Activated naive CD8-positive, alpha-beta T cell treated with anti-CD3 and anti-CD28 coated beads for 36 hours (primary cell): ENCODE measurements around the gene NF1. TPM values are rescaled to one million over a fixed set of nuclear protein-coding genes. Genes with fewer than 3 reads are reported as not detected.
A peak's percentile ranks its signal among the peaks of the same experiment; 100 is the strongest.
"Not testable (repeated sequence)": the region's sequence is repeated elsewhere in the genome, so short reads cannot be mapped to it uniquely, and the experiment has no call there.

ENCODE experiments used
- DNase-seq: peaks from one replicate; pipeline ENCODE4 v3.0.0; 2021
- H3K27ac Mint-ChIP-seq: one replicate; pipeline ENCODE4 v1.8.0; 2022; ENCODE audit warnings: mild to moderate bottlenecking, moderate library complexity, mixed read lengths
- H3K27me3 Mint-ChIP-seq: one replicate; pipeline ENCODE4 v1.8.0; 2022; ENCODE audit warnings: mild to moderate bottlenecking, mixed read lengths
- H3K36me3 Mint-ChIP-seq: one replicate; pipeline ENCODE4 v1.8.0; 2021; ENCODE audit warnings: mild to moderate bottlenecking, mixed read lengths
- H3K4me1 Mint-ChIP-seq: one replicate; pipeline ENCODE4 v1.8.0; 2021; ENCODE audit warnings: mixed read lengths
- H3K4me3 Mint-ChIP-seq: one replicate; pipeline ENCODE4 v1.8.0; 2022; ENCODE audit warnings: mild to moderate bottlenecking, moderate library complexity, mixed read lengths
- H3K9me3 Mint-ChIP-seq: one replicate; pipeline ENCODE4 v1.8.0; 2022; ENCODE audit warnings: mixed read lengths
- total RNA-seq, 2 experiments: library from RNA; stranded (reverse); gene quantifications; one replicate each; pipeline ENCODE4 v1.2.3, GENCODE V29; 2021

NF1 gene
- total RNA-seq, 2 experiments from 2014 or later: 21.0 to 22.8 TPM

DNA sequence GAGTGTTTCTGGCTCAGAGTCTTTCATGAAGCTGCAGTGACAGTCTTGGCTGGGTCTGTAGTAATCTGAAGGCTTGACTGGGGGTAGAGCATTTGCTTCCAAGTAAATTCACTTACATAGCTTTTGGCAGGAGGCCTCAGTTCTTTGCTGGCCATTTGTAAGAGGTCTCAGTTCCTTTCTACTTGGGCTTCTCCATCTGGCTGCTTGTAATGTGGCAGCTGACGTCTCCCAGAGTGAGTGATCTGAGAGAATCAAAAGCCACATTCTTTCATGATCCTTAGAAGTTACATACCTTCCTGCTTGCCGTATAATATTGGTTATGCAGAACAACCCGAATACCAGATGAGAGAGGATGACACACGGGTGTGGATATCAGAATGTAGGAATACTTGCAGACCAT is 39.8 kb downstream of the NF1 start:
- no peak for DNase-seq
- Mint-ChIP-seq H3K4me1 (peaks cover 5% of the 10 kb centered on the region), H3K9me3 (no peaks in the 10 kb centered on the region), H3K4me3 (no peak overlapping the region), H3K36me3 (peaks cover 14% of the 10 kb centered on the region), H3K27me3 (no peaks in the 10 kb centered on the region), H3K27ac (no peak overlapping the region)

DNA sequence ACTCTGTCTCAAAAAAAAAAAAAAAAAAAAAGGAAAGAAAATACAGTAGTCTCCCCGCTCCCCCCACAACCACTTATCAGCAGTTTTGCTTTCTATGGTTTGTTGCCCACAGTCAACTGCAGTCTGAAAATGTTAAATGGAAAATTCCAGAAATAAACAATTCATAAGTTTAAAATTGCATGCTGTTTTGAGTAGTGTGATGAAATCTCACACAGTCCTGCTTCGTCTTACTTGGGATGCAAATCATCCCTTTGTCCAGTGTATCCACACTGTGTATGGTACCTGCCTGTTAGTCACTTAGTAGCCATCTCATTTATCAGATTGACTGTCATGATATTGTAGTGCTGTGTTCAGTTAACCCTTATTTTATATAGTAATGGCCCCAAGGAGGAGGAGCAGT is 41.5 kb downstream of the NF1 start:
- no peak for DNase-seq
- Mint-ChIP-seq H3K27me3 (no peaks in the 10 kb centered on the region), H3K36me3 (peaks cover 14% of the 10 kb centered on the region), H3K27ac (no peak overlapping the region), H3K9me3 (no peaks in the 10 kb centered on the region), H3K4me3 (no peak overlapping the region), H3K4me1 (peaks cover 3% of the 10 kb centered on the region)

DNA sequence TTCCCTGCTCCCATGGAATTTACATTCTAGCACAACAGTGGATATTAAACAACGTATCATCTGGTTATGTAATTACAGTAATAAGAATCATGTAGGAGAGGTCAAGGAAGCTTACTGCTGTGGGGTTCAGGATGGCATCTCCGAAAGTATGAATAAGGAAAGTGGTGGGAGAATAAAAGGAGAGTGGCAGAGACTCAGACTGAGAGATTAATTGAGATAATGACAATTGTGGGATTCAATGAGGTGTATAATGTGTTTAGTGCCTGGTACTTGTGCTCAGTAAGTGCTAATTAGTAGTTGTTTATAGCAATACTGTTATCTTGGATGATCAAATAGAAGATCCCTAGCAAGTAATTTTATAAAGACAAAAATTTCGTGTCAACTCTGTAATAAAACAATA is 45.3 kb downstream of the NF1 start:
- no peak for DNase-seq
- H3K36me3 Mint-ChIP-seq: peaks cover 14% of the 10 kb centered on the region
- no peak overlapping the region for H3K4me3 Mint-ChIP-seq
- no peaks in the 10 kb centered on the region for H3K9me3 Mint-ChIP-seq
- H3K27me3 Mint-ChIP-seq: no peaks in the 10 kb centered on the region
- H3K27ac Mint-ChIP-seq: no peak overlapping the region
- H3K4me1 Mint-ChIP-seq: no peaks in the 10 kb centered on the region

DNA sequence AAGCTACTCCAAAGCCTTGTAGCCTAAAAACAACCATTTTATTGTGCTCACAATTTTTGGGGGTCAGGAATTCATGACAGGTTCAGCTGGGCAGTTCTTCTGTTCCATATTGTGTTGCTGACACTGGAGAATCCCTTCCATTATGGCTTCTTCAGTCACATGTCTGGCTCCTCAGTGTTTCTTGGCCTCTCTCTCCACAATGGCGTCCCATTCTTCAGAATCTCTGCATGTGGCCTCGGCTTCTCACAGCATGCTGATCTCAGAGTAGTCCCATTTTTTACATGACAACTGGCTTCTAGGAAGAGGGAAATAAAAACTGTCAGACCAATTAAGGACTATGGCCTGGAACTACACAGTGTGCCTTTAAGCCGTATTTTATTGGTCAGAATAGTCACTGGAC is 49.7 kb downstream of the NF1 start:
- DNase-seq: no peak
- H3K4me1 Mint-ChIP-seq: no peaks in the 10 kb centered on the region
- no peaks in the 10 kb centered on the region for H3K27me3 Mint-ChIP-seq
- peaks cover 6% of the 10 kb centered on the region for H3K36me3 Mint-ChIP-seq
- no peaks in the 10 kb centered on the region for H3K9me3 Mint-ChIP-seq
- no peak overlapping the region for H3K4me3 Mint-ChIP-seq
- no peak overlapping the region for H3K27ac Mint-ChIP-seq

DNA sequence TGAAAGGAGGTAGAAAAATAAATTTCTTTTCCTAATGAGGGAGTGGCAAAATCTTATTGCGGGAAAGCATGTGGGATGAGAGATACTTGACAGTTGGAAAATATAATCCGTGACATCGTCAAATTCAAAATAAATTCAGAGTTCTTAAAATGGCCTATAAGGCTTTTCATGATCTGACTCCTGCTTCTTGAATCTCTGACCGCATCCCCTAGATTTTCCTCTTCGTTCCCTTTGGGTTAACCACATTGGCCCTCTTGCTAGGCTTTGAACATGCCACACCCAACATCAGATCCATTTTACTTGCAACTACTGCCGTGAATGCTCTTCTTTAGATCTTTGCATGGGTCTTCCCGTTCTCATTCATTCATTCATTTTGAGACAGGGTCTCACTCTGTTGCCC is 50.1 kb downstream of the NF1 start:
- DNase-seq: no peak
- H3K9me3 Mint-ChIP-seq: no peaks in the 10 kb centered on the region
- no peaks in the 10 kb centered on the region for H3K27me3 Mint-ChIP-seq
- no peaks in the 10 kb centered on the region for H3K4me1 Mint-ChIP-seq
- no peak overlapping the region for H3K4me3 Mint-ChIP-seq
- peaks cover 6% of the 10 kb centered on the region for H3K36me3 Mint-ChIP-seq
- no peak overlapping the region for H3K27ac Mint-ChIP-seq

DNA sequence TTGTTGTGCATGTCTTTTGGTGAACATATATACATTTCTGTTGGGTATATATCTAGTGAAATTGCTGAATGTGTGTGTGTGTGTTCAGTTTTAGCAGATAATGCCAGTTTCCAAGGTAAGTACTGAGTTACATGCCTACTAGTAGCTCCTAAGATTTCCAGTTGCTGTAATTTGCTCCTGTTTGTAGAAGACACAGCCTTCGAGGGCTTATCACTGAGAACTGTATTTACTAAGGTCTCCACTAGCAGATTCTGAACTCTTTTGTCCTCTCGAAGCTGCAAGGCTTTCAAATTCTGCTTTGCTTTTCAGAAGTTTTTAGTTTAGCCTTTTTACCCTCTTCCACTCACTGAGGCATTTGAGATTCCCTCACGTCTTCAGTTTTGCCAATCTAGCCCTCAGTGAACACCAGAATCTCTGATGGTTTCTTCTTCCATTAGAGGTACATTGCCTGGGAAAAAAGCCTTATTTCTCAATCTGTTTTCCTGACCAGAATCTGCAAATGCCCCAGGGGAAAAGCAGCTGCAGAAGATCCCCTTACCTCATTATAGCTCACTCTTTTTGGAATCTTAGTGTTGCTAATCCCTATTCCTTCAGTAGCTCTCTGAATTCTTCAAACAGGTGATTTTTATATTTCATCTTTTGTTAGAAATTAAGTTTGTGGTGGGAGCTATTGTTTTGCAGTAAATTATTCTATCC is 52.9 kb downstream of the NF1 start:
- no peaks in the 10 kb centered on the region for H3K4me1 Mint-ChIP-seq
- H3K27ac Mint-ChIP-seq: no peak overlapping the region
- DNase-seq: no peak
- no peak overlapping the region for H3K4me3 Mint-ChIP-seq
- H3K27me3 Mint-ChIP-seq: no peaks in the 10 kb centered on the region
- peaks cover 9% of the 10 kb centered on the region for H3K36me3 Mint-ChIP-seq
- peaks cover 4% of the 10 kb centered on the region for H3K9me3 Mint-ChIP-seq

DNA sequence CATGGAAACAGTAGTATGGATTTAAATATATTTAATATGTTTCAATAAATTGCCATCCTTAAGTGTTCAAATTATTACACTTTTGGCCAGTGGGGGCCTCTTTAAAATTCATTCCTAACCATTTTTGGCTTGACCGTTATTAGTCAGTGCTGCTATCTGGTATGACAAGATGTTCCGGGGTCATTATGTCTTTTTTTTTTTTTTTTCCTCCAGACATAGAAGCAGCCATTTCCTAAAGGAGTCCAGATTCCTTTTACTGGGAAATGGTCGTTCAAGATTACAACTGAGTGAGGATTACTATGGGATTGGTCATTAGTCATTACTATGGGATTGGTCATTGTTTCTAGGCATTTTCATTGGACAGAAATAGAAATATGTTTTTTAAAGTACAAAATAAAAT is 53.4 kb downstream of the NF1 start:
- peaks cover 10% of the 10 kb centered on the region for H3K36me3 Mint-ChIP-seq
- peaks cover 4% of the 10 kb centered on the region for H3K9me3 Mint-ChIP-seq
- H3K27me3 Mint-ChIP-seq: no peaks in the 10 kb centered on the region
- no peak overlapping the region for H3K4me3 Mint-ChIP-seq
- no peaks in the 10 kb centered on the region for H3K4me1 Mint-ChIP-seq
- H3K27ac Mint-ChIP-seq: no peak overlapping the region
- DNase-seq: no peak

DNA sequence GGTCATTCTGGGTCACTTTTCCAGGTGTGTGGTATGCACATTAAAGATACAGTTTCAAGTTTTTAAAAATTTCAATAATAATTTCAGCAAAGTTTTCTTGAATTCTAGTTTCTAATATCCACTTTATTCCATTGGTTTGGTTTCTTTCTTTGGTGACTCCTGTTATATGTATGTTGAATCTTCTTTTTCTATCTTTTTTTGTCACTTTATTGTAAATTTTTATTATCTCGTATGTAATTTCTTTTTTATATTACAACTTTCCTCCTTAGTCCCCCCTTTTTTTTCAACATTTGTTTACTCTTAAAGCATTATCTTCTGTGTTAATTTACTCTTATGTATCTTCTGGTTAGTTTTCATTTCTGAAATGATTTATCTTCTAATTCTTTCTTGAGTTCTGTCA is 57.5 kb downstream of the NF1 start:
- Mint-ChIP-seq H3K4me3 (no peak overlapping the region), H3K27me3 (no peaks in the 10 kb centered on the region), H3K36me3 (peaks cover 13% of the 10 kb centered on the region), H3K9me3 (peaks cover 4% of the 10 kb centered on the region), H3K27ac (no peak overlapping the region), H3K4me1 (no peaks in the 10 kb centered on the region)
- no peak for DNase-seq

DNA sequence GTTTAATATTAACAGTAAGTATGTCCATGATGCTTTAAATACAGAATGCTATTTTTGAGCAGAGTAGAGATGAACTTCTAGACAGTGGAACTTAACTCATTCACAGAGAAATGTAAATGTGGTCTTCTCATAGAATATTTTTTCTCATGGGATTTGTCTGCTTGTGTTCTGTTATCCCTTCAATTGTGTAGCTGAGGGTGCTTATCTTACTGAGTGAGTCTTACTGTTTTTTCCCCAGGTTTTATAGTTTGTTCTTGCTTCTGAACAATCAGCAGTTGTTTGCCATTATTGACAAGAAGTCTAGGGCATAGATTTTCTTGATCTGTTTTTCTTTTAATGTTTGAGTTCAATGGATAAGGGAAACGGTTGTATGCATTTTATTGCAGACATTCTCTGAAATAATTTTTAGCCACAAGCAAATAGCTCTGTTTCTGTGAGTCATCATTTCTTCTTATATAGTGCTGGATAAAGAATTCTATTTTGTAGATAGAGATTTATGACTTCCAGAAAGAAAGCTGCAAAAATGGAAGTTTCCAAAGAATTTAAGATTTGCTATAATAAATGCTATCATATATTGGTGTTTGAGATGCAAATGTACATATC is 60.5 kb downstream of the NF1 start:
- H3K27ac Mint-ChIP-seq: no peak overlapping the region
- H3K4me3 Mint-ChIP-seq: no peak overlapping the region
- peaks cover 7% of the 10 kb centered on the region for H3K4me1 Mint-ChIP-seq
- H3K9me3 Mint-ChIP-seq: peaks cover 4% of the 10 kb centered on the region
- H3K36me3 Mint-ChIP-seq: peaks cover 20% of the 10 kb centered on the region
- H3K27me3 Mint-ChIP-seq: no peaks in the 10 kb centered on the region
- no peak for DNase-seq

DNA sequence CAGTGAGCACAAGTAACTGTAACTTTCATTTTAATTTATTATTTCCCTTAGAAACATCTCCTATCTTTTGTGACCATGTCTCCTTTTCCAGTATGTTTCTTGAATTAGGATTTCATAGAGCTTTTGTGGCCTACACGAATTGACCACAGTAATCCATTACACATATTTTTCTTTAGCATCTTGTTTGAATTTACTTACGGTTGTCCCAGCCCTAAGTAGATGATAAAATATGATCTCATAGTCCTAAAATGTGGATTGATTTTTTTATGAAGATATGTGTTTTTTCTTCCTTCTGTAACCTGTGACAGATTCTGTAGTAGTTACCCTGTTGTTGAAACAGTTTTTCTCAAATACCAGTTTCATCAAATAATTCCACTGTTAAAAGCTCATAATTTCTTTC is 61.5 kb downstream of the NF1 start:
- Mint-ChIP-seq H3K9me3 (peaks cover 4% of the 10 kb centered on the region), H3K4me1 (peaks cover 7% of the 10 kb centered on the region), H3K27ac (no peak overlapping the region), H3K27me3 (no peaks in the 10 kb centered on the region), H3K4me3 (no peak overlapping the region), H3K36me3 (peaks cover 21% of the 10 kb centered on the region)
- DNase-seq: no peak

DNA sequence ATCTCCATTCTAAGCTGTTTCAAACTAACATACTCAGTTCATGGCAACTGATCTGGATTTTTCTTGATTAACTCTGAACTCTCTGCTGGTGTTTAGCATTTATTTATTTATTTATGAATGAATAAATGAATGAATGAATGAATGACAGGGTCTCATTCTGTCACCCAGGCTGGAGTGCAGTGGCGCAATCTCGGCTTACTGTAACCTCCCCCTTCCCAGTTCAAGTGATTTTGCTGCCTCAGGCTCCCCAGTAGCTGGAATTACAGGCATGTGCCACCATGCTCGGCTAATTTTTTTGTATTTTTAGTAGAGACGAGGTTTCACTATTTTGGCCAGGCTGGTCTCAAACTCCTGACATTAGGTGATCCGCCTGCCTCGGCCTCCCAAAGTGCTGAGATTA is 62.1 kb downstream of the NF1 start:
- peaks cover 21% of the 10 kb centered on the region for H3K36me3 Mint-ChIP-seq
- H3K27ac Mint-ChIP-seq, H3K27me3 Mint-ChIP-seq, DNase-seq, H3K4me3 Mint-ChIP-seq, H3K4me1 Mint-ChIP-seq, H3K9me3 Mint-ChIP-seq: not testable (repeated sequence)

DNA sequence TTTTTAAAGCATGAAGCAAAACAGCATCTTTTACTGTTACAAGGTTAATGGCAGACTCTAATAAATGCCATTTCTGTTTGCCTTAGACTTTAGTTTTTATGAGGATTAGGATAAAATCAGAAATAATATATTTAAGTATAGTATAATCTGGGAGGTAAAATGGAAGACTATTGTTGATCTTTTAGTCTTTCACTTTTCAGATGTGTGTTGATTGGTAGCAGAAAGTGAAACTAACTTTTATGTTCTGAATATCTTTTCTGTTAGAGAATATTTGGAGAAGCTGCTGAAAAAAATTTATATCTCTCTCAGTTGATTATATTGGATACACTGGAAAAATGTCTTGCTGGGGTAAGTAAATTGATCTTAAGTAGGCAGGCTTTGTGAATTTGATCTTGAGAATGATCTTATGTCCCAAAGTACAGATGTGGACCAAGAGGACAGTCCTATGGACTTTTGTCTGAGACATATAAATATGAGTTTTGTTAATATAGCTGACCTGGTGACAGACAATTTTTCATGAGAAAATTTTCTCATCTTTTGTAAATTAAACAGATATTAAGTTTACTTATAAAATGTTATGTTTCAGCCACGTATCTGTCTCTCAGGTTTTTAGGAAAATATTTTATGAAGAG is 64.1 kb downstream of the NF1 start:
- Mint-ChIP-seq H3K4me1 (peaks cover 7% of the 10 kb centered on the region), H3K27me3 (no peaks in the 10 kb centered on the region), H3K36me3 (peaks cover 20% of the 10 kb centered on the region), H3K9me3 (no peaks in the 10 kb centered on the region), H3K27ac (peak overlapping the region; percentile 71), H3K4me3 (peak overlapping the region; percentile 76)
- DNase-seq: no peak

DNA sequence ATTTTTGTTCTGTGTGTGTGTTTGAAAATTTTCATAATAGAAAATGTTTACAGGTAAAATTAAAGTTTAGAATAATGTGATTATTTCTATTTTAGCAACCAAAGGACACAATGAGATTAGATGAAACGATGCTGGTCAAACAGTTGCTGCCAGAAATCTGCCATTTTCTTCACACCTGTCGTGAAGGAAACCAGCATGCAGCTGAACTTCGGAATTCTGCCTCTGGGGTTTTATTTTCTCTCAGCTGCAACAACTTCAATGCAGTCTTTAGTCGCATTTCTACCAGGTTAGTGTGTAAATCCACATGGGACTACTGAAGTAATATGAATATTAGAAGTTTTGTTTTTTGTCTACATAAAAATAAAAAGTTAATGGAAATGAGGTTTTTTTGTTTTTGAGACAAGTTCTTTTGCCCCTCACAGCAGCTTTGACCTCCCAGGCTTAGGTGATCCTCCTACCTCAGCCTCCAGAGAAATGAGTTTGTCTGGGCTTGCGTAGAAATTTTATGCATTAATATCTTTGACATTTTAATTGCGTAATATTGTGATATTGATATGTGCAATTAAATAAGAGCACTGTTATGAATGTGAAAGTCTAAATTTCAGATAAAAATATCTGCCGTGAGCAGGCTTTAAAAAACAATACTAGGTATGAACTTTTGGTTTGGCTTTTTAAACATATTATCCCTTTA is 68.5 kb downstream of the NF1 start:
- Mint-ChIP-seq H3K9me3 (no peaks in the 10 kb centered on the region), H3K27me3 (no peaks in the 10 kb centered on the region), H3K4me3 (no peak overlapping the region), H3K27ac (no peak overlapping the region), H3K4me1 (peaks cover 7% of the 10 kb centered on the region), H3K36me3 (peaks cover 8% of the 10 kb centered on the region)
- DNase-seq: no peak

DNA sequence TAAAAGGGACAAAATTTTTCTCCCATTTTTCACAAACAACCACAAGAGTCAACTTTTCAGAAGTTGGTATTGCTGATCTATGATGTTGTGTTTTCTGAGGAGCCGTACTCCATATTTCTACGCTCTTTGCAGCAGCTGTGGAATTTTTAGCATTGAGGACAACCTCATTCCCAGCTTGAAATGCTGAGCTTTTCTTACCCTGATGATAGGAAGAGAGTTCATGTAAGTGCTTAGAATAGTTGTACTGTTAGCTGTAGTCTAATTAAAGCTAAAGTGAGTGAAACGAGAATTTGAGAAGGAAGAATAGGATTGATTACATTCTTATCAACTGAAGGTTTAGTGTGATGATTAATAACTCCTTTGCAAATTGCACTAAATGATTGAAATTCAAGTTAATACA is 72.3 kb downstream of the NF1 start:
- no peak for DNase-seq
- no peaks in the 10 kb centered on the region for H3K27me3 Mint-ChIP-seq
- no peak overlapping the region for H3K27ac Mint-ChIP-seq
- no peak overlapping the region for H3K4me3 Mint-ChIP-seq
- H3K9me3 Mint-ChIP-seq: no peaks in the 10 kb centered on the region
- H3K36me3 Mint-ChIP-seq: peaks cover 4% of the 10 kb centered on the region
- H3K4me1 Mint-ChIP-seq: no peaks in the 10 kb centered on the region

DNA sequence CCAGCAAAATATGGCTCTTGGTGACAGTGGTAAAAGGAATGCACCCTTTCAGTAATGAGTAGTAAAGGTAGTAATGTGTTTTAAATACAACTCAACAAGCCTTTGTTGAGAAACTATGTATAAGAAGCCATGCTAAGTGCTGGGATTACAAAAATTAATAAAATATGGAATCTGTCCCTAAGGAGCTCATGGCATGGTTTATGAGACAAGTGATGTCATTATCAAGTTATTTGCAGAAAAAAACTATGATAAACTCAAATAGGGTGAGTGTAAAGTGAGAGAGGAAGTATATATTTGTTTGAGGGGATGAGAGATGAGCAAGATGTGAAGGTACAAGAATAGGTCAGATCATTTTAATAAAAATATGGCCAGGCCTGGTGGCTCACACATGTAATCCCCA is 76.9 kb downstream of the NF1 start:
- no peak overlapping the region for H3K4me3 Mint-ChIP-seq
- no peak for DNase-seq
- no peaks in the 10 kb centered on the region for H3K9me3 Mint-ChIP-seq
- peaks cover 1% of the 10 kb centered on the region for H3K36me3 Mint-ChIP-seq
- no peaks in the 10 kb centered on the region for H3K27me3 Mint-ChIP-seq
- H3K4me1 Mint-ChIP-seq: no peaks in the 10 kb centered on the region
- no peak overlapping the region for H3K27ac Mint-ChIP-seq
